GM23248 (cell line): ENCODE results near the gene OTOGL.

Source experiments
- EZH2 ChIP-seq: fragments of 200-600 bp; sonication (generic); IDR thresholded peaks from 2 replicates; pipeline ENCODE4 v1.6.1; 2018; ENCODE audit warnings: antibody characterized with exemption, mild to moderate bottlenecking; ENCODE audit not compliant: insufficient read depth, poor library complexity, severe bottlenecking
- EZH2phosphoT487 ChIP-seq: fragments of 200-600 bp; sonication (generic); IDR thresholded peaks from 2 replicates; pipeline ENCODE4 v1.6.1; 2018; ENCODE audit warnings: antibody characterized with exemption, moderate library complexity, mild to moderate bottlenecking, low read depth; ENCODE audit not compliant: insufficient read depth

- TF ChIP-seq EZH2 (no peak), EZH2phosphoT487 (no peak)
Observed at GRCh38 chr12:80168936-80169335, 69.6 kb downstream of the OTOGL start.
